GM21723 (cell line): Measurements from ENCODE around the gene ABCC11.
"Not testable (repeated sequence)": the region's sequence is repeated elsewhere in the genome, so short reads cannot be mapped to it uniquely, and the experiment has no call there.

Source experiments
- ATAC-seq: cut with Tn5 transposase; IDR thresholded peaks from one replicate; pipeline ENCODE4 v1.9.1; 2021; ENCODE audit warnings: mild to moderate bottlenecking, moderate library complexity; ENCODE audit not compliant: unreplicated experiment

Gene ABCC11

DNA sequence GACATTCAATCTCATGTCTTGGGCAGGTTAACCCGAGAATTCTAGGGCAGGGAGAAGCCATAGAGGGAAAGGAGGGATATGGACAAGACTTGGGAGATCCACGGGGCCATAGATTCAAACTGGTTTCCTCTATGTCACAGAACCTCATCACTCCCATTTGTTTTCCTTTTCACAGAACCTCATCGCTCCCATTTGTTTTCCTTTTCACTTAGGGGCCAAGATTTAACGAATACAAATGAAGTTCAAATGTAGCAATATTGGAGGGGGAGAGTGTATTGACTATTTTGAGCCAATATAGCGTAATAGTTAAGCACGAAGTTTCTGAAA, 42.6 kb downstream of the ABCC11 start:
- no peak for ATAC-seq

DNA sequence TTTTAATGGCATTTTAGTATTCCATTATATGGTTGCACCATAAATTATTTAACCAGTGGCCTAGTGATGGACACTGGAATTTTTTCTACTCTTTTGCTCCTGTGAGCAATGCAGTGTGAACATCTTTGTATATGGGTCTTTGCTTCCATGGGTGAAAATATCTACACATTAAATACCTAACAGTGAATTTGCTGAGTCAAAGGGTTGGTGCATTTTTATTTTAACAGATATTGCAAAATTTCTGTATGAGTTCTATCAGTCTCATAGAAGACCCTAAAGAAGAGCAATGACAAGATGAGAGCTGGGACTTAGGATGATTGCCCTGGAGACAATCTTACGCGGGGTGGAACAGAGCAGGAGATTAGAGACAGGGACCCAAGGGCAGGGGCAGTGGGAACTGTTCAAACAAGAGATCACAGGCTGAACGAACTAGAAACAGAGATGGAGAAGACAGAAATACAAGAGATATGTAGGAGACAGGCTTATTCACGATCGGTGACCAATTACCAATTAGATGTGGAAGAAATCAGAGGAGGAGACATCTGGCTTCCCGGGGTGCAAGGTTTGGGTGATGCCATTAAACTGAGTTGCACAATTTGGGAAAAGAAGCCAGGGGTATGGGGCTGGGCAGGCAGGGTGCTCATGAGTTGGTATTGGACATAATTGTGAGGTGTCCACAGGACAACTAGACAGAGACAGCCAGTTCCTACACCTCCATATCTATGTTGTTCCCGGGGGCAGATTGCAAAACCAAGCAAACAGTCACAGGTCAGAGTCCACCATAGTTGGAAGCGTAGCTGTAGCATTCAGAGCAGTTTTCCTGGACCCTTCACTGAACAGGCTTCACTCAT, 43.1 kb downstream of the ABCC11 start:
- no peak for ATAC-seq

DNA sequence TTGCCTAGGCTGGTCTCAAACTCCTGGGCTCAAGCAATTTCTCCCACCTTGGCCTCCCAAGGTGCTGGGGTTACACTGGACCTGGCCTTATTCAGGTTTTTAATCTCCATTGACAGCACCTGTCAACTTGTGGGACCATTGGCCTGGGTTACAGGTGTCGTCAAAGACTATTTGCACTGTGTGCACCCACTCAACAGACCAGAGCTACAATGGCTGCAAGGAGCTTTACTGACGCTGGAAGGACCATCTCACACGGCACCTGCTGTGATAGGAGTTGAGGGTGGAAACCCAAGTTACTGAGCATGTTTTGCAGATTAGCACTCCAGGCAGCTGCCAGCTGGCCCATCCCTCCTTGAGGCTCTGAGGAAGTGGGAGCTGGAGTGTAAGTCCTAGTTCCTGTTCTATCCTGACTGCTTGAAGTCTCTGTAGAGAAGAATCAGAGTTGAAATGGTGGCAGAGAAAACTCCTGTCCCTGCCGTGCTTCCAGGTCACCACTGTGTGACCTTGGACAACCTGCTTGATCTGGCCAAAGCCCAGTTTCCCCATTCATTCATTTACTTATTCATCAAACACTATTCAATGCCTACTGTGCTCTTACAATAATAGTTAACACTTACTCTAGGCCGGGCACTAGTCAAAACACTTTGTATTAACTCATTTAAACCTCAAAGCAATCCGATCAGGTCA, 45.7 kb downstream of the ABCC11 start:
- no peak for ATAC-seq

DNA sequence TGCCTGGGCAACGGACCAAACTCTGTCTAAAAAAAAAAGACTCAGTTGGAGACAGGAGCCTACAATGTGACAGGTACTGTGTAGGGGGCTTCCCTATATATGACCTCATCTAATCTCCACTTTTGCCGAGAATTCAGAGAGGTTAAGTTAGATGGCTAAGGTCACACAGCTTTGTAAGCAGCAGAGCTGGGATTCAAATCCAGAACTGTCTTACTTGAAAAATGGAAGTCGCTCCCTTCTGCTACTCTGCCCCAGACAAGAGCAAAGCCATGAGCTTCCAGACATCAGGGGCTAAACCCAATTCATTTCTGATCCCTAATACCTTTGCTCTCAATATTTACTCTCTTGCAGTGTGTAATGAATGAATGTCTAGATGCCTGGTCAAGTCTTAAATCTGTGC, 50.0 kb downstream of the ABCC11 start:
- no peak for ATAC-seq

DNA sequence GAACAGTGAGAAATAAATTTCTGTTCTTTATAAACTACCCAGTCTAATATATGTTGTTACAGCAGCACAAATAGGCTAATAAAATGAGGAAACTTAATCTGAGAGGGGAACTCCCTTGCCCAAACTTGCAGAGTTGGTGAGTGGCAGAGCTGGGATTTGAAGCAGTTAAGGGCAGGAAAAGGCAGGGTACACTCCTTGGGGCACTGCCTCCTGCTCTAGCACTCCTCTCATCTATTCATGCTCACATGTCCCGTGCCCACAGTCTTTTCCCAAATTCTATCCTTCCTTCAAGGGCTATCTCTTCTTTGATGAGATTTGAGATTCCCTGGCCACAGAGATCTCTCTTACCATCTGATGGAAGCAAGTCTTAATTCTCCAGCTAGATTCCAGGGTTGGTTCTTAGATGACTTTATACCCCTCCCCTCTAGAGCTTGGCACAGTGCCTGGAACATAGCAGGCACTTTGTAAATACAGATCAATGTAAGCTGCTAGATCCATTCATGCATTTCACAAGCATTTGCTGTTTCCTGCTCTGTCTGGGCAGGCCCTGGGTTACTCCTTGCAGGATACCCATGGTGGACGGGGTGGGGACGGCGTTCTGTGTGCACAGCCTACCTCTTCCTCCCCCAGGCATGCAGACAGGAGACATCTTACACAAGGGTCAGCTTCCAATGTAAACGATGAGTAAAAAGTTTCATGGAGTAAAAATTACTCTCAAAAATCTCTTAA, 52.3 kb downstream of the ABCC11 start:
- ATAC-seq = no peak

DNA sequence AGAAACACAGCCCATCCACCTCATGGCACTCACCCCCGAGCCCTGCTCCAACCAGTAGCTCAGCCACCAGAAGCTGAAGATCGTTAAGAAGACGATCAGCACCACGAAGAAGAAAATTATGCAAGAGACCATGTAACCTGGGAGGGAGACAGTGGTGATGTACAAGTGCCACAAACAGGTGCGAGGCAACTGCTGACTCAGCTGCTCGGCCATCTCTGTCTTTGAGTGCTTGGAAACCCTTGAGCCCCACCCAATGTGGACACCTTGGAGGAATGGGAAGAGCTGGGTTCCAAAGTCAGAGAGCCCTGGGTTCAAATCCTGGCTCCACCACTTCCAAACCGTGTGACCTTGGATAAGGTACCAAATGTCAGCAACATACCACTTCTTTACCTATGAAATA, 53.5 kb downstream of the ABCC11 start:
- ATAC-seq = no peak

DNA sequence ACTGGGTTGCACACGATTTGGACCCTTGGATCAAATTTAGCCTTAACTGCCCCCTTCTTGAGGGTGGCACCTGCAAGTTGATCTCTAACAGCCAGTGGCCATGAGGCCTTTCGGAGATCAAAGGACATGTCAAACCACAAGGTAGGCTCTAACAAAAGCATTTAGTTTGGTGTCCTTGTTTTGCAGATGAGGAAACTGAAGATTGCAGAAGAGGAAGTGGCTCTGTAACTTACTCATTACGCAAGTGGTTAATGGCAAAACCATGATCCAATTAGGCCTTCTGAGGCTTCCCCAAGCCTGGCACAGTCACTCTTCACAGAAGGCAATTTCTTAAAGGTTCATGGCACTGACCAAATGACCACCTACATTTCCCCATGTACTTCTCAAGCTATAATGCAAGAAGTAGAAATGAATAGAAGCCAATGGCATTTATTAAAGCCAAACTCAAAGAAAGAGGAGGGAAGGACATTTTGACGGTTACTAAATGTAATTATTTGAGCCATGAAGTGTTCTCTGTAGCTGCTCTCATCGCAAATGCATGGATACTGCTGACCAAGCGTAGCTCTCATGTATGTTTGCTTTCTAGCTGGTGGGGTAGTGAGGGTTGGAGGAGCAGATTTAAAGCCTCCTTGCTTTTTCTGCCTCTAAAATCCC, 58.8 kb downstream of the ABCC11 start:
- peak; percentile 86 for ATAC-seq

DNA sequence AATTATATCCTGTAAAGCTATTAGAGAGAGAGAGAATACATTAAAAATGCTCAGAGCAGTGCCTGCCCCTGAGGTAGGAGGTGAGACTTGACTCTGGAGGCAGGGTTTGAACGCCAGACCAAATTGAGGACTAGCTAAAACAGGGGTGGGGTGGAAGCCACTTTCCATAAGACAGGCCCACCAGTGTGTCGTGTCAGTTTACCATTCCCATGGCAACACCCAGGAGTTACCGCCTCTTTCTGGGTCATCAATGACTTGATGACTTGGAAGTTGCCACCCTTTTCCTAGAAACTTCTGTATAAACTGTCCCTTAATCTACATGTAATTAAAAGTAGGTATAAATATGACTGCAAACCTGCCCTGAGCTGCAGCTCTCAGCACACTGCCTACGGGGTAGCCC, 59.6 kb downstream of the ABCC11 start:
- ATAC-seq = no peak

DNA sequence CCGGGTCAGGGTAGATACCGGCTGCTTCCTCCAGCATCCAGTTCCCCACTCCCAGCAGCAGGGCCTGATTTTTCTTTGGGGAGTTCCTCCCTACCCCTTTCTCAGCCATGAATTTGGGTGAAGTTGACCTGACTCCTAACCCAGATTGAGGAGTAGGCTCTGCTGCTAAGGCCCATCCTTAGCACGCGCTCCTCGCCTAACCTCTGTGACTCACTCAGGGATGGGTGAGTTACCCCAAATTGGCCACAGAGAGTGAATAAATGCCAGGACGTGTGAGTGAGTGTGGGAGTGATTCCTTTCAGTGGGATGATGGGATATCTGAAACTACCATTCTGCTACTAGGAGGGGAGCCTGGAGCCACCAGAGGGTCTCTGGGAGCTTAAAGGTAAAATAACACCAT, 62.7 kb downstream of the ABCC11 start:
- ATAC-seq = no peak

DNA sequence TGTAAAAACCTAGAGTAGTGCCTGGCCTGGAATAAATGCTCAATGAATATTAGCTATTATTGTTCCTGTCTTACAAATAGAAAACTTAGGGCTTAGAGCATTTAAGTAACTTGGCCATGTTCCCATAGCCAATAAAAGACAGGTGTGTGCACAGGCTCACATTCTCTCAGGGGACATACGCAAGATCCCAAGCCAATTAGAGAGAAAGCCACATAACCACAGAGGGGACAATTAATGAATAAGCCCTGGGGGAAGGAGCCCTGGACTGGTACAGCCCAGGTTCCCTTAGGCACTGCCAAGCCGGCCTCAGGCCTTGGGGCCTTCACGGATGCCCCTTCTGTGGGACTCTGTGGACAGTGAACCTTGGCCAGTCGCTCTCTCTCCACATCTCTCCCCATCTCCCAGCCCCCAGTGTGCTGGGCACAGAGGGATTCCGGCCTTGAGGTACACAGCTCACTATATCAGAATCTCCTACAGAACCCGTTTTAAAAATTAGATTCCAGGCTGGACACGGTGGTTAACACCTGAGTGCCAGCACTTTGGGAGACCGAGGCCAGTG, 64.3 kb downstream of the ABCC11 start:
- no peak for ATAC-seq

DNA sequence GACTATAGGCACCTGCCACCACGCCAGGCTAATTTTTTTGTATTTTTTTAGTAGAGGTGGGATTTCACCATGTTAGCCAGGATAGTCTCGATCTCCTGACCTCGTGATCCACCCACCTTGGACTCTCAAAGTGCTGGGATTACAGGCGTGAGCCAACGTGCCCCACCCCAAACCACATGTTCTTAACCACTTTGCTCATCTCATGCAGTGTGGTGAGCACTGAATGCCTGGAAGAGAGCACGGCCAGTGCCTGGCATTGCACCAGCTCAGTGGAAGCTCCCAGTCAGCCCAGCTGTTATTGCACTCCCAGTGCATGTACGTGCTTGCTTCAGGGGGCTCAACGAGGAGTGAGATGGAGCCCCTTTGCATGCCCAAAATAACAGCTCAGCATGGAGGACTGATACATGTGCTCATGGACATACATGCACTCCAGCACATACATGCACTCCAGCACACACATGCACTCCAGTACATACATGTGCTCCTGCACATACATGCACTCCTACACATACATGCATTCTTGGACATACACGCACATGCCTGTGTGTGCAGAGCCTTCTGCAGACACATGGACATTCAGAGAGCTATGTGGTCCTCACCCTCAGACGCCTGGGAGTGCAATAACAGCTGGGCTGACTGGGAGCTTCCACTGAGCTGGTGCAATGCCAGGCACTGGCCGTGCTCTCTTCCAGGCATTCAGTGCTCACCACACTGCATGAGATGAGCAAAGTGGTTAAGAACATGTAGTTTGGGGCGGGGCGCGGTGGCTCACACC, 65.4 kb downstream of the ABCC11 start:
- ATAC-seq = not testable (repeated sequence)

DNA sequence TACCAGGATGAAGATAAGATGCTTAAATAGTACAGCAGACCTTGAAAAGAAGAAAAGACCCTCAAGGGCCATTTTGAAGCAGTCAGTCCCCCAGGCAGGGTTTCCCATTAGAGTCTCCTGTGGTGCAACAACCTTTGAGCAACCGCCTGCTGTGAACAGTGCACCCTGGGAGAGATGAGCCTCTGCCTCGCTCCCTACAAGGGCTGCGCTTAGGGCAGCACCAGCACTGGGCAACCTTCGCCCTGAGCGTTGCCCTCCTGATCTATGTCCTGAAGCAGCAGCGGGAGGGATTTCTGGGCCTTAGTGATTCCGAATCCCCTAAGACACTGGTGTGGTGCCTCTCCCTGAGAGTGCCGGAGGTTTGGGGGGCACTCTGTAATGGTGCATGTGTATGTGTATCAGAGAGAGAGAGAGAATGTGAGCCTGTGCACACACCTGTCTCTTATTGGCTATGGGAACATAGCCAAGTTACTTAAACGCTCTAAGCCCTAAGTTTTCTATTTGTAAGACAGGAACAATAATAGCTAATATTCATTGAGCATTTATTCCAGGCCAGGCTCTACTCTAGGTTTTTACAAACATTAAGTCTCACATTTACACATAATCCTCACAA, 66.4 kb downstream of the ABCC11 start:
- no peak for ATAC-seq

DNA sequence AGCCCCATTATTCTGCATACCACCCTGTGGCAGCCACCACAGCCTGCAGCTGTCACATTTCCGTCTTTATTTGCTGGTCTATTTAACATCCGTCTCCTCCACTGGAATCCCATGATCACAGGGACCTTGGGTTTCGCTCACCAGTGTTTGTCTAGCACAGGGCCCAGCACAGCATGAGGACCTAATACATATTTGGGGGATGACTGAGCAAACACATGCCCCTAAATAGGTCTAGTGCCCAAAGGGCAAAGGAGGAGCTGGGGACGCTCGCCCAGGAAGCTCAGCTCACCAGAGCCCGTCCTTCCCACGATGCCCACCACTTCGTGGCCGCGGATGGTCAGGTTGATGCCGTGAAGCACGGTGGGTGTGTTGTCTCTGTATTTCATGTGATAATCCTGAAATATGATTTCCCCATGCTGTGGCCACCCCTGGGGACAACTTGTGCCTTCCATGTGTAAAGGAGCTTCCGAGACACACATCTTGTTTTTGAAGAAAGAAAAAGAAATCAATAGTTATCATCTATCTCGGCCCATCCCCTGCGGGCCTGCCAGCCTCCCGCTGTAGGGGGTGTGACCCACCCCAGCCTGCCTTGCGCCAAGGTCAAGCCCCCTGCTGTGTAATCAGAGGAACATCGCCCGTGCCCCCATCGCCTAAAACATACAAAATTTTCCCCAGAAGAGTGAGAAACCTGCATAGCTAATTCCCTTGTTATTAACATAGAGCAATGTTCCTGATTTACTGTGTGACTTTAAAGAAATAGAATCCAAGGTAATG, 70.5 kb downstream of the ABCC11 start:
- ATAC-seq = no peak

DNA sequence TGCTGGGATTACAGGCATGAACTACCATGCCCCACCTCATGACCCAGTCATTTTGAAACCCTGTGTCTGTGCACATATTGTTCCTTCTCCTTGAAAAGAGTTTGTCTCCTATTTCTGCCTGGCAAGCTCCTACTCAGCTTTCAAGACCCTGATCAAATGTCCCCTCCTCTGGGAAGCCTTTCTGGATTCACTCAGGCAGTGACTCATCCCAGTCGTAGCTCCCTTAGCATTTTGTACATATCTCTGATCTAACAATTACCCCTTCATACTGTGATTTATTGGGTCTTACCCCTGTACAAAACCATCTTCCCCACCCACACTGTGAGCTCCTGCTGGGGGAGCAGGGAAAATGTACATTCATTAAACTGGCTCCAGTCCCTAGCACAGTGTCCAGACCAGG, 73.5 kb downstream of the ABCC11 start:
- ATAC-seq = no peak

DNA sequence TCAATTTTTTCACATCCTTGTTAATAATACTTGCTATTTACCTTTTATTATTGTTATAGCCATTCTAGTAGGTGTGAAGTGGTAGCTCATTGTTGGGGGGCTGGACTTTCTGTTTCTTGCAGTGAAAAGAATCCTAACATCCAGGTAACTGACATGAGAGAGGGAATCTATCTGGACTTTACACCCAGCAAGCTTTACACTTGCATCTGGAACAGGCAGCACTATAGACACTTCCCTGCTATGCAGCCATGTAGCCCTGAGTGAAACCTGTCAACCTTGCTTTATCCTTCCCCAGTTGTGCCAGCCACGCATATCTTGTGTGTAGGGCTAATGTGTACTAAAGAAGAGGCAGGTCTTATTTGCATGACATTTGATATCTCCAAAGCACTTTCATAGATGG, 74.7 kb downstream of the ABCC11 start:
- no peak for ATAC-seq

DNA sequence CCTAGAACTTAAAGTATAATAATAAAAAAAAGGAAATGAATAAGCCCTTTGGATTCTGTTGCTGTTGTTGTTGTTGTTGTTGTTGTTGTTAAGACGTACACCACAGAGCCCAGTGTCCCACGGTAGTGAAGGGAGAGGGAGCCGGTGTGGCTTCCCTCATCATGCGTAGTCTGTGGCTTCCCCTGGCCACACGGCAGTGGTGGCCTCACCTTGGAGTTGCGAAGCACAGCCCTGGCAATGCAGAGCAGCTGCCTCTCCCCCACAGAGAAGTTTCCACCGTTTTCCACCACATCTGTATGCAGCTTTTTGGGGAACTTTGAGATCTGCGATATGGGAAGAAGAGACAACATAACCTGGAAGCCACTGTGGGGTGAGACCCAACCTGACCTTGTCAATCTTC, 77.4 kb downstream of the ABCC11 start:
- ATAC-seq = no peak

DNA sequence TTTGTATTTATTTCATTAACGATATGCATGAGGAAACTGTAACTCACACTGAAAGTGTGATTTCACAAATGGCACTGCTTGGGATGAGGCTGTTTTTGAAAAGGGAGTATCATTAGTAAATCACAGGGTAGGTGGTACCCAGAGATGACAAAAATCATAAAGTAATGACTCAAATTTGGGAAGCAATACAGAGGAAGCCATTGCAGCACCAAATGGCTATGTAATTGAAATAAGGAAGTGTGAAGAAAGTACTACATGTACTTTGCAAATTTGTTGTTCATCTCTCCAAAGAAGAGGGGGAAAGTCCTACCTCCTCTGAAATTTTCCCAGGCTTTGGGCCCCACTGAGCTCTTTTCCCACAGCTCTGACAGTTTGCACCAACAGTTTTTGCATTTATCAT, 79.3 kb downstream of the ABCC11 start:
- no peak for ATAC-seq

DNA sequence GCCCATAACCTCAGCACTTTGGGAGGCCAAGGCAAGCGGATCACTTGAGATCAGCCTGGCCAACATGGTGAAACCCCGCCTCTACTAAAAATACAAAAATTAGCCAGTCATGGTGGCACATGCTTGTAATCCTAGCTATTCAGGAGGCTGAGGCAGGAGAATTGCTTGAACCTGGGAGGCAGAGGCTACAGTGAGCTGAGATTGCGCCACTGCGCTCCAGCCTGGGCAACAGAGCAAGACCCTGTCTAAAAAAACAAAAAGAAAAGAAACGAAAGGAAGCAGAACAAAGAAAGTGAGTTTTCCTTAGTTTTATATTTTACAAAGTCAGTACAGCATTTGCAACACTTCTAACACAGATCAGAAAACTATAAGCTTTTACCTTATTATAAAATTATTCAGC, 80.7 kb downstream of the ABCC11 start:
- not testable (repeated sequence) for ATAC-seq

DNA sequence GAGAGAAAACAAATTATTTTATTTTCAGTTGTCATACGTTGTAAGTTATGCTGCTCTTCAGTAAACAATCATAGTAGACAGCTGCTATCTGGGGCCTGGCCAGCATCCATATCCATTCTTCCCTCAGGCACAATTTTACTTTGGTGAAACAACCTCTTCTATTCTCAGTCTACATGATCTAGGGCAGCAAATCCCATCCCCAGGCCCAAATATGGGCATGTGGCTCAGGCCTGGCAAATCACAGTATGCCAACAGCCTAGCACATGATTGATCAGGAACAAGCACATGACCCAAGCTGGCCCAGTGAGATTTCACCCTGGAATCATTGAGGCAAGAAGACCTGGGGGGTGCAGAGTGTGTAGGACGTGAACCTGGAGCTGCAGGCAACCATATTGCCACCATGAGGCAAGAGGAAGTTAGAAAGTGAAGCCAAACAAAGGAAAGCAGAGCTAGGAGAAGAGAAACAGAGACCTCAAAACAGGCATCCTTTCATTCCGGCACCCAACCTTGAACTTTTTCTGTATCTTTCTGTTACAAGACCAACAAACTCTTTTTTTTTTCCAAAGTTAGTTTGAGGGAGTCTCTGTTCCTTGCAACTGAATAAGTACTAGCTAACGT, 81.3 kb downstream of the ABCC11 start:
- no peak for ATAC-seq
